ENCODE data around the gene MRTFA. TPM values are rescaled to one million over a fixed set of nuclear protein-coding genes. Genes with fewer than 3 reads are reported as not detected.
"Not testable (repeated sequence)": the region's sequence is repeated elsewhere in the genome, so short reads cannot be mapped to it uniquely, and the experiment has no call there.

MRTFA gene
- total RNA-seq, 2 donors from 2014 or later, result 71.0 to 104 TPM

- intact Hi-C loops (cut with DNase I), result no loop called here
- peaks cover 4% of the 10 kb centered on the region for H3K4me1 ChIP-seq (replicated peaks)
- H3K36me3 ChIP-seq, result no peaks in the 10 kb centered on the region
- no peak overlapping the region for H3K4me3 ChIP-seq
- no peak for TF ChIP-seq POLR2AphosphoS5 (IDR thresholded peaks at IDR 0.05)
- no peak for TF ChIP-seq CTCF (IDR thresholded peaks at IDR 0.05)
- no peak for TF ChIP-seq POLR2A (IDR thresholded peaks at IDR 0.05)
- WGBS, result 31% methylated on average over 6 of the region's 6 CpGs
- H3K9me3 ChIP-seq, result no peaks in the 10 kb centered on the region
- H3K27ac ChIP-seq, result no peak overlapping the region
- no peaks in the 10 kb centered on the region for H3K27me3 ChIP-seq (replicated peaks; ENCODE audit: insufficient read depth)
- no peak for DNase-seq (ENCODE audit: low spot score)
Observed at GRCh38 chr22:40534379-40535188, 101.9 kb downstream of the MRTFA start.

- no peak overlapping the region for H3K27ac ChIP-seq
- DNase-seq (ENCODE audit: low spot score), result no peak
- H3K9me3 ChIP-seq, result no peaks in the 10 kb centered on the region
- 14% methylated on average over 4 of the region's 4 CpGs for WGBS
- no peak for TF ChIP-seq POLR2AphosphoS5 (IDR thresholded peaks at IDR 0.05)
- TF ChIP-seq POLR2A (IDR thresholded peaks at IDR 0.05), result no peak
- no peak for TF ChIP-seq CTCF (IDR thresholded peaks at IDR 0.05)
- H3K4me1 ChIP-seq (replicated peaks), result peaks cover 4% of the 10 kb centered on the region
- intact Hi-C loops (cut with DNase I), result no loop called here
- no peak overlapping the region for H3K4me3 ChIP-seq
- no peaks in the 10 kb centered on the region for H3K27me3 ChIP-seq (replicated peaks; ENCODE audit: insufficient read depth)
- H3K36me3 ChIP-seq, result no peaks in the 10 kb centered on the region
Observed at GRCh38 chr22:40533712-40534378, 102.7 kb downstream of the MRTFA start.

- TF ChIP-seq POLR2A (IDR thresholded peaks at IDR 0.05) (no peak), POLR2AphosphoS5 (IDR thresholded peaks at IDR 0.05) (no peak), CTCF (IDR thresholded peaks at IDR 0.05) (no peak)
- peaks cover 4% of the 10 kb centered on the region for H3K4me1 ChIP-seq (replicated peaks)
- no peak for DNase-seq (ENCODE audit: low spot score)
- no peaks in the 10 kb centered on the region for H3K9me3 ChIP-seq
- no peak overlapping the region for H3K27ac ChIP-seq
- intact Hi-C loops (cut with DNase I), result loop anchor here (2.0 kb wide), 1 partner anchor 19 kb away; no protein-coding TSS in a partner anchor
- H3K36me3 ChIP-seq, result no peaks in the 10 kb centered on the region
- 83% methylated on average over 3 of the region's 3 CpGs for WGBS
- H3K4me3 ChIP-seq, result no peak overlapping the region
- H3K27me3 ChIP-seq (replicated peaks; ENCODE audit: insufficient read depth), result no peaks in the 10 kb centered on the region
Observed at GRCh38 chr22:40531951-40532900, 104.3 kb downstream of the MRTFA start.

- not testable (repeated sequence) for H3K9me3 ChIP-seq; H3K27ac ChIP-seq; DNase-seq (ENCODE audit: low spot score); H3K27me3 ChIP-seq (replicated peaks; ENCODE audit: insufficient read depth); H3K4me3 ChIP-seq; H3K36me3 ChIP-seq; H3K4me1 ChIP-seq (replicated peaks)
- intact Hi-C loops (cut with DNase I), result loop anchor here (2.0 kb wide), 1 partner anchor 18 kb away; no protein-coding TSS in a partner anchor
- WGBS, result 89% methylated on average over 6 of the region's 6 CpGs
Observed at GRCh38 chr22:40530391-40530790, 106.1 kb downstream of the MRTFA start.

- DNase-seq (ENCODE audit: low spot score), result no peak
- H3K4me3 ChIP-seq, result no peak overlapping the region
- H3K27me3 ChIP-seq (replicated peaks; ENCODE audit: insufficient read depth), result no peaks in the 10 kb centered on the region
- peaks cover 2% of the 10 kb centered on the region for H3K4me1 ChIP-seq (replicated peaks)
- no peaks in the 10 kb centered on the region for H3K9me3 ChIP-seq
- intact Hi-C loops (cut with DNase I), result loop anchor here (2.0 to 5.0 kb wide), 2 partner anchors 17 to 107 kb away; partner anchors contain the start of gene MRTFA
- 63% methylated on average over 1 of the region's 1 CpG for WGBS
- H3K27ac ChIP-seq, result no peak overlapping the region
- TF ChIP-seq POLR2A (IDR thresholded peaks at IDR 0.05) (no peak), CTCF (IDR thresholded peaks at IDR 0.05) (no peak), POLR2AphosphoS5 (IDR thresholded peaks at IDR 0.05) (no peak)
- H3K36me3 ChIP-seq, result no peaks in the 10 kb centered on the region
Observed at GRCh38 chr22:40529821-40530220, 106.7 kb downstream of the MRTFA start.

Data from prostate gland (tissue), 2 donors.